KG1 (cell line): Measurements from ENCODE around the gene HARS1.
"Not testable (repeated sequence)": the region's sequence is repeated elsewhere in the genome, so short reads cannot be mapped to it uniquely, and the experiment has no call there.

ENCODE experiments used
- DNase-seq: peaks from one replicate; lab custom pipeline; 2025; lab: John Stamatoyannopoulos, UW

The HARS1 gene, protein sequence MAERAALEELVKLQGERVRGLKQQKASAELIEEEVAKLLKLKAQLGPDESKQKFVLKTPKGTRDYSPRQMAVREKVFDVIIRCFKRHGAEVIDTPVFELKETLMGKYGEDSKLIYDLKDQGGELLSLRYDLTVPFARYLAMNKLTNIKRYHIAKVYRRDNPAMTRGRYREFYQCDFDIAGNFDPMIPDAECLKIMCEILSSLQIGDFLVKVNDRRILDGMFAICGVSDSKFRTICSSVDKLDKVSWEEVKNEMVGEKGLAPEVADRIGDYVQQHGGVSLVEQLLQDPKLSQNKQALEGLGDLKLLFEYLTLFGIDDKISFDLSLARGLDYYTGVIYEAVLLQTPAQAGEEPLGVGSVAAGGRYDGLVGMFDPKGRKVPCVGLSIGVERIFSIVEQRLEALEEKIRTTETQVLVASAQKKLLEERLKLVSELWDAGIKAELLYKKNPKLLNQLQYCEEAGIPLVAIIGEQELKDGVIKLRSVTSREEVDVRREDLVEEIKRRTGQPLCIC

DNA sequence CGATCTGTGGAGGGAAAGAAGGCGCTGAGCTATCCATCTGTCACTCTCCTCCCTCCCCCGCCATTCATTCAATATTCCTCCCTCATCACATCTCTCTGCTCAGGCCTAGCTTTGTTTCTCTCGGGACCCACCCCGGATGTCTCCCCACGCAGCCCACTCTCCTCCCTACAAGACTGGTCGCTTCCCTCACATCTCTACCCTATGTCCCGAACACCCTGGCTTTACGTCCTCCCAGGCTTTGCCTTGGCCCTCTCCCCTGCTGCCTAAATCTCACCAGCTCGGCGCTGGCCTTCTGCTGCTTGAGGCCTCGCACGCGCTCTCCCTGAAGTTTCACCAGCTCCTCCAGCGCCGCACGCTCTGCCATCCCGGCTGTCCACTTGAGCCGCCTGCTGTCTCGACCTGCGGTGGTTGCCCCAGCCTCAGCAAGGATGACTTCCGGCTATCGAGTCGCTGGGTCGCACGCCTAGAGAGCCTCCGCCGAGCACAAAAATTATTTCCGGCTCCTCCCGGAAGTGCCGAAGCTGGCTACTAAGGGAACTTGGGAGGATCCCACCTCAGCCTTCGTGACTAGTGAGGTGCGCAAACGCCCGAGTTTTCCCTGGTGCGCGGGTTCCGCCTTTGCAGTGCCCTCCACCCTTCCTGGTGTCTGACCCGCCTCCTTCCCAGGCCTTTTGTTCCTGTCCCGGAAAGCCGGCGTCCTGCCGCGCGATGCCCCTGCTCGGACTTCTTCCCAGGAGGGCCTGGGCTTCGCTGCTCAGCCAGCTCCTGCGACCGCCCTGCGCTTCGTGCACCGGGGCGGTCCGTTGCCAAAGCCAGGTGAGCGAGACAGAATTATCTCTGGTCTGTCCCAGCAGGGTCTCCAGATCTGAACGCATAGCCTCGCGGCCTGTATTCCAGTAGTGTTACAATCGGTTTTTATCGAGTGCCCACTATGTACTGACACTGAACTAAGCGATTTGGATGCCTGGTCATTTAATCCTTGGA, at the start of gene HARS1, which contains the start of gene HARS2:
HARS1 (minus strand) TSS at position 430 of the 984 bp plus-strand sequence; CDS start at position 364, 66 bp downstream.
HARS2 (plus strand) TSS at position 515 of the 984 bp plus-strand sequence; CDS start at position 709, 194 bp downstream.
- peak; percentile 13 for DNase-seq

DNA sequence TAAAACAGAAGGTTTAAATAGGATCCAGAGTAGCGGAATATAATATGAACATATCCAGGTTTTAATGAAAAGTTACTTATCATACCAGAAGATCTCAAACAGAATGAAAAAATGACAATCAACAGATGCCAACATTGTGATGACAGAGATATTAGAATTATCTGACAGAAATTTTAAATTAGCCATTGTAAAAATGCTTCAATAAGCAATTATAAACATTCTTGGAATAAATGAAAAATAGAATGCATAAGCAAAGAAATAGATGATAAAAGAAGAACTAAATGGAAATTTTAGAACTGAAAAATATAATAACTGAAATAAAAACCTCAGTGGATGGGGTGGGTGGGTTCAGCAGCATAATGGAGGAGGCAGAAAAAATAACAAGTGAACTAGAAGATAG, 46.3 kb upstream of the HARS1 start:
- no peak for DNase-seq

DNA sequence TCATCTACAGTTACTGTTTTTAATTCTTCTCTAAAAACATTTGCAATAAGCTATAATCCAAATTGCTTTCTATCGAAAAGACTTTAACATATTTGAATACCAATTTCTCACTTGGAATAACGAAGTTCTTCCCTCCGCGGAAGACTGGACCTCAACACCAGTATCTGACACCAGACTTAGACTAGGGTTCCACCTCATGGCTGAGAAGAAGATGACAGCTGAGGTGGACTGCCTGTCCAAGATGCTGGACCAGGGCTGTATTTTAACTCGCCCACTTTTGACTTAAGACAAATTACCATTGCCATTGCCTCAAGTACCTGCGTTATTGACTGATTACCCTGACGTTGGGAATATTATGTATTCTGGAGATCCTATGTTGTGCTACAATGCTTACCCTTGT, 43.2 kb upstream of the HARS1 start:
- no peak for DNase-seq

DNA sequence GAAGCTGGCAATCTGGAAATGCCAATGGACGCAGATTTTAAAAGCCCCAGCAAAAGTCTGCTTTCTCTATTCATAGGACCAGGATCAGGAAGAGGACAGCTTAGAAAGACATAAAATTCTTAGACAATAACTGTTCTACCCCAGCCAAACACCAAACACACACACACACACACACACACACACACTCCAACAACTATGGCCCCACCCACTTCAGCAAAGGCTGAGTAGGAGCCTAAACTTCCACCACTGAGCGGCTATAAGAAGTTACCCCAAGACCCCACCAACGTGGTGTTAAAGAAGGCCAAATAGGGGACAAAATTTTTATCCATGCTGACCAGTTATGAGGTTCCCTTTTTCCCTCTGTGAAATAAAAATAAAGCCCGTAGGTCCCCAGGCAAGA, 41.9 kb upstream of the HARS1 start:
- no peak for DNase-seq

DNA sequence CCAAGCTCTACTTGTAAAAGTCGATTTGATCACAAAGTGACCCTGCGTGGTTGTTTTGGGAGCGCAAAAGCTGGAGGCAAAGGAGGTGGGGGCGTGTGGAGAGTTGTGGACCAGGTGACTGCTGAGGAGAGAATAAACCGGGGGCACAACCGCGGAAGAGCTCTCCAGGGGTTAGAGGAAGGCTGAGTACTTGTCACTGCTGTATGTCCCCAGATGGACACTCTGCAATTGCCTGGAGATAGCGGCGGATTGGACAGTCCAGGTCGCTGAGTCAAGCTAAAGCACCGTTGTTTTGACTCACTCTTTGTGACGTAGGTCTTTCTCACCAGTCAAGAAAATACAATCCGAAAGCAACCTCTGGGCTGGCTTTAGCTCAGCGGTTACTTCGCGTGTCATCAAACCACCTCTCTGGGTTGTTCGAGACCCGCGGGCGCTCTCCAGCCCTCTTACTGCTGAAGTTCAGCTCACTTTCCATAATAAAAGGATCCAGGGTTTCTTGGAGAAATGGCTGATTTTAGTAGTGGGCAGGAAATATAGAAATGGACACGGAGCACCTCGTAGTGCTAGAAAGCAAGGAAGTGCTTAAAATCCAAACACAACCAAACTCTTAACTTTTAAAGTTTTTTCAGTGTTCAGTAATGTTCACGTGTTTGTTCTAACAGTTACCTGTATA, 34.8 kb upstream of the HARS1 start:
- DNase-seq, result no peak

DNA sequence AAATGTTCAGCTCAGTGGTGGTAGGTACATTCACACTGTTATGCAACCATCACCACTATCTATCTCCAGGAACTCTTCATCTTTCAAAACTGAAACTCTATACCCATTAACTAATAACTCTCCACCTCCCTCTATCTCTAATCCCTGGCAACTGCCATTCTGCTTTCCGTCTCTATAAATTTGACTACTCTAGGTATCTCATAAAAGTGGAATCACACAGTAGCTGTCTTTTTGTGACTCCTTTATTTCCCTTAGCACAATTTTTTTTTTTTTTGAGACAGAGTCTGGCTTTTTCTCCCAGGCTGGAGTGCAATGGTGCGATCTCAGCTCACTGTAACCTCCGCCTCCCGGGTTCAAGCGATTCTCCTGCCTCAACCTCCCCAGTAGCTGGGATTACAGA, 30.2 kb upstream of the HARS1 start:
- not testable (repeated sequence) for DNase-seq

DNA sequence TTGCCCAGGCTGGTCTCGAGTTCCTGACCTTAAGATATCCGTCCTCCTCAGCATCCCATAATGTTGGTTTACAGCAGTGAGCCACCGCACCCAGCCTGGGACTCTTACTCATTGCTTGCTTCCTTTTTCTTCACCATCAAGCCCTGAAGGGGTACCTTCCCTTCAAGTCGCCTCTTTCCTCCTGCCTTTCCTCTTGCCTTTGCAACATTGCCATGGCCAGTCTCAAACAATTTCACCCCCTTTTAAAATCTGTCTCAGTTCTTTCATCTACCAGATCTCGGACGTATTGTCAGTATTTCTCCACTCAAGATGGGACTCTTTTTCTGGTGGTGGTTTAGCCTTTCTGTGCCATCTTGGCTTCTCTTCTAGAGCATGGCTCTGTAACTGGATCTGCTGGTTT, 29.6 kb upstream of the HARS1 start:
- not testable (repeated sequence) for DNase-seq

DNA sequence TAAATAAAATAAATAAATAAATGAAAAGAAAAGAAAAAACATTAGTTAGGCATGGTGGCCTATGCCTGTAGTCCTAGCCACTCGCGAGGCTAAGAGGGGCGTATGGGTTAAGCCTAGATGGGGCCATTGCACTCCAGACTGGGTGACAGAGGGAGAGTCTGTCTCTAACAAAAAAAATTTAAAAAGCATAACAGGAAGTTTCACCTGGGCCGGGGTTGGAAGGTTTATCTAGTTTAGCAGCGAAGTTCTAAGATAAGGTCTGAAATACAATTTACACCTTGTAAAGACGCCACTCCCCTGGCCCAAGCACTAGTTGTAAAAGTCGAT, 27.1 kb upstream of the HARS1 start:
- DNase-seq, result no peak

DNA sequence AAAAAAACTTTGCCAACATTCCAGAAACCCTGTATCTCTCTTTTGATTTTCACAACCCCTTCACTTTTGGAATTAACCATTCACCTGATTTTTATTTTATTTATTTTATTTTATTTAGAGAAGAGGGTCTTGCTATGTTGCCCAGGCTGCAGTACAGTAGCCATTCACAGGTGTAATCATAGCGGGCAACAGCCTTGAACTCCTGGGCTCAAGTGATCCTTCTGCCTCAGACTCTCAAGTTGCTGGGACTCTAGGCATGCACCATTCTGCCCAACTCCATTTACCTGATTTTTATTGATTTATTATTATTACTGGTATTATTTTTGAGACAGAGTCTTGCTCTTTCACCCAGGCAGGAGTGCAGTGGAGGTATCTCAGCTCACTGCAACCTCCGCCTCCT, 25.1 kb upstream of the HARS1 start:
- not testable (repeated sequence) for DNase-seq

DNA sequence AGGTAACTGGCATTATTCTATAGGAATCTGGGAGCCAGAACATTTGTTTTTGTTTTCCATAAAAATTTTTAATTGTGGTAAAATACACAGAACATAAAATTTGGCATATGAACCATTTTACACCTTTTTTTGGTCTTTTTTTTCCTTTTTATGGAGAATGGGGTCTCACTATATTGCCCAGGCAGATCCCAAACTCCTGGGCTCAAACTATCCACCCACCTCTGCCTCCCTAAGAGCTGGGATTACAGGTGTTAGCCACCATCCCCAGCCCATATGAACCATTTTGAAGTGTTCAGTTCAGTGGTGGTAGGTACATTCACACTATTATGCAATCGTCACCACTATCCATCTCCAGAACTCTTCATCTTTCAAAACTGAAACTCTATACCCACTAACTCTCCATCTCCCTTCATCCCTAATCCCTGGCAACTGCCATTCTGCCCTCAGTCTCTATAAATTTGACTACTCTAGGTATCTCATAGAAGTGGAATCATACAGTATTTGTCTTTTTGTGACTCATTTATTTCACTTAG, 22.5 kb upstream of the HARS1 start:
- DNase-seq, result no peak

DNA sequence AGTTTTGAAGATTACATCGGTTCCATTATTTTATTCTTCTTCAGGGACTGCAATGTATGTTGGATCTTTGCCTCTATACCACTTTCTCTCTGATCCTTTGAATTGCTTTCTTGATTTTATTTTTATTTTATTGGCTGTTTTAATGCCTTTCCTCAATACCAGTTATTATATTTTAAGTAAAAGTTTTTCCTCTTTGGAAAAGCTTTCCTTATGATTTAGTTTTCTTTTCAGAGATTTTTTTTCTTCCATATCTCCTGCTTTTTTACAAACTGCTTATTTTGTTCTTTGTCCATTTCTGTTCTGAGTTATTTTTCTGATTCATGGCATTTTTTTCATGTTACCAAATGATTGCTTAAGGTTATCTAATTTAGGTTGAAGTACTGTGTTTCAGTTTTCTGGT, 20.6 kb upstream of the HARS1 start:
- no peak for DNase-seq

DNA sequence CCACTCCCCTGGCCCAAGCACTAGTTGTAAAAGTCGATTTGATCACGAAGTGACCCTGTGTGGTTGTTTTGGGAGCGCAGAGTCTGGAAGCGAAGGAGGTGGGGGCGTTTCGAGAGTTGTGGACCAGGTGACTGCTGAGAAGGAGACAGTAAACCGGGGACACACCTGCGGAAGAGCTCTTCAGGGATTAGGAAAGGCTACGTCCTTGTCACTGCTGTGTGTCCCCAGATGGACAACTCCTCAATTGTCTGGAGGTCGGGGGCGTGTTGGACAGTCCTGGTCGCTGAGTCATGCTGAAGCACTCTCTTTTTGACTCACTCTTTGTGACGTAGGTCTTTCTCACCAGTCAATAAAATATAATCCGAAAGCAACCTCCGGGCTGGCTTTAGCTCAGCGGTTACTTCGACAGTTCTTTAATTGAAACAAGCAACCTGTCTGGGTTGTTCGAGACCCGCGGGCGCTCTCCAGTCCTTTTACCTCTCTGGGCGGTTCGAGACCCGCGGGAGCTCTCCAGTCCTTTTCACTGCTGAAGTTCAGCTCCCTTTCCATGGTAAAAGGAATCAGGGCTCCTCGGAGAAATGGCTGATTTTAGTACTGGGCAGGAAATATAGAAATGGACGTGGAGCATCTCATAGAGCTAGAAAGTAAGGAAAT, 19.9 kb upstream of the HARS1 start:
- DNase-seq, result peak; percentile 80

DNA sequence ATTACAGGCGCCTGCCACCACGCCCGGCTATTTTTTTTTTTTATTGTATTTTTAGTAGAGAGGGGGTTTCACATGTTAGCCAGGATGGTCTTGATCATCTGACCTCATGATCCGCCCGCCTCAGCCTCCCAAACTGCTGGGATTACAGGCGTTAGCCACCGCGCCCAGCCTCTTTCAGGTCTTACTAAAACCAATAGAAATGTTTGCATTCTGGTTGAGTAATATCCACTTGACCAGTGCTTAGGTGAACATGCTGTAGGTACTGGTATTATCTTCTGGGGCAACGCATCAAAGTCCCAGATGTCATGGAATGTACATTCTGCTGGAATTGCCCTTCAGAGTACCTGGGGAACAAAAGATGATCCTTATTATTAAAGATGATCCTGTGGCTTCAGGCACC, 17.6 kb upstream of the HARS1 start:
- not testable (repeated sequence) for DNase-seq

DNA sequence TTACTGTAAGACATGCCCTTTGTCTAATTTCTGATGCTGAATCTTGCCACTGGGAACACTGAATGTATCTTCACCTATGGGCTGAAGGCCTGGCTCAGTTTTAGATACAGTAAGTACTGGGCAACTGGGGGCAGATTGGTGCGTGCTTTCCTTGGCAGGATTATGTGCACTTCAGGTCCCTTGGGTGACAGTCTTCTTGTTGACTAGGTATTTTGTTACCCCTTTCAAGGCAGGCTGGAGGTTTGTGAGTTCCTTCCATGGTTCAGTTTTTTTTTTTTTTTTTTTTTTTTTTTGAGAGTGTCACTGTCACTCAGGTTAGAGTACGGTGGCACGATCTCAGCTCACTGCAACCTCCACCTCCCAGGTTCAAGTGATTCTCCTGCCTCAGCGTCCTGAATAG, 16.6 kb upstream of the HARS1 start:
- no peak for DNase-seq

DNA sequence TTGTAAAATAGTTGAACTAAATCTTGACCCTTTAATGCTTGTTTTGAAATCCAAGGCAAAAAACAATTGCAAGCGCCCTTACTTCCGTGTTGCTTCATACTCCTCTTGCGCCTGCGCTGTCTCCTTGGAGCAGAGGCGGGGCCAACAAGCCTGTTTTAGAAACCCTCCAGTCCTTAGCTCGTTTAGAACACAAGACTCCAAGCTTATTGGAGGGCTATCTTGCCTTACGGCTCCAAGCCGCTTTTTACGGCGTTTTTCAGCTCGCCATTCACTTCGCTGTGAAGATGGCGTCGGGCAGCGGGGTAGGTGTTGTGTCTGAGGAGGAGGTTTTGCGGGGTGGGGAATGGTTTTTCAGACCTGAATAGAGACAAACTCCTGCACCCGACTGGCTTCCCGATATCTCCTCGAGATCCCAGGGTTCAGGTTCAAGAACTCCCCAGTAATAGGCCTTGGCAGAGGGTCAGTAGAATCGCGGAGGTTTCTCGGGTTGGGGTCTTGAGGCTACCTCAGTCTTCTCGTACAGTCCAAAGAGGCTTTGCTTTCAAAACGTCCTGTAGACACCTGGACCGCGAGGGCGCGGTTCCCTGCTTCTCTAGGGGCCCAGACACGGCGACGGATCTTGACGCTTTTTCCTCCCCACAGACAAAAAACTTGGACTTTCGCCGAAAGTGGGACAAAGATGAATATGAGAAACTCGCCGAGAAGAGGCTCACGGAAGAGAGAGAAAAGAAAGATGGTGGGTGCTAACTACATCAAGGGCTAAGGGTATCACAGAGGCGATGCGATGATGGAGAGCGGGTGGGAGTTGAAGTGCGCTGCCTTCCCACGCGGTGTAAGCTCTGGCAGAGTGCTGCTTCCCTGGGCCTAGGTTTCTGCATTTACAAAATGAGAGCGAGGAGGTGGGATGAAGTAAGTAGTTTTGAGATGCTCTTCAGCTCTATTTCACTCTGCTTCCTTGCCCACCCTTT, 9.3 kb upstream of the HARS1 start, which contains the start of gene ZMAT2:
ZMAT2 (plus strand) TSS at position 271 of the 968 bp plus-strand sequence; CDS start at position 285, 14 bp downstream.
- DNase-seq, result peak; percentile 68

DNA sequence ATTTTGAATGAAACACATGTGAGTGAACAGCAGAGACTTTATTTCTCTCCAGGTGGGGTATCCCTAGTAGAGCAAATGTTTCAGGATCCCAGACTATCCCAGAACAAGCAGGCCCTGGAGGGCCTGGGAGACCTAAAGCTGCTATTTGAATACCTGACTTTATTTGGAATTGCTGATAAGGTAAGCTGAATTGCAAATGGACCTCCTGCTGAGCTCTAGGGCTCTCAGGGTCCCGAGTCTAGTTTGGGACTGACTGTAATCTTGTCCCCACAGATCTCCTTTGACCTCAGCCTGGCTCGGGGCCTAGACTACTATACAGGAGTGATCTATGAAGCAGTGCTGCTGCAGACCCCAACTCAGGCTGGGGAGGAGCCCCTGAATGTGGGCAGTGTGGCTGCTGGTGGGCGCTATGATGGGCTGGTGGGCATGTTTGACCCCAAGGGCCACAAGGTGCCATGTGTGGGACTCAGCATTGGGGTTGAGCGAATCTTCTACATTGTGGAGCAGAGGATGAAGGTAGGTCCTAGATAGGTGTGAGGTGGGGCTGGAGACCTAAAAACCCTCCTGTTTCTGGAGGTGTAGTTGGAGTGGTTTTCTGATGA, 5.8 kb upstream of the HARS1 start:
- DNase-seq, result no peak

DNA sequence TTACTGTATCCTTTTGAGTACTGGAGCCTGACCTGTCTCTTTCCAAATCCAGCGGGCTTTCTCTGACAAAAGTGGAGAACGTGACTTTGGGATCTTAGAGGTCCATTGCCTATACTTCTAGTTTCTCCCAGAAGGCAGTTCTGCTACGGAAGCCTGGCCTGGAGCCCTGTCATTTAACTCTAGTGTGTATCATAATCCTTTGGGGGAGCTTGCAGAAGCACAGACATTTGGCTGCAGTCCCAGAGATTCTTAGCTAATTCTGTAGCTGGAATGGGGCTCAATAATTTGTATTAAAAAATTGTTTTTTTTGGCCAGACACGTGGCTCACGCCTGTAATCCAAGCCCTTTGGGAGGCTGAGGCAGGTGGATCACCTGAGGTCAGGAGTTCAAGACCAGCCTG, 3.1 kb upstream of the HARS1 start:
- no peak for DNase-seq

DNA sequence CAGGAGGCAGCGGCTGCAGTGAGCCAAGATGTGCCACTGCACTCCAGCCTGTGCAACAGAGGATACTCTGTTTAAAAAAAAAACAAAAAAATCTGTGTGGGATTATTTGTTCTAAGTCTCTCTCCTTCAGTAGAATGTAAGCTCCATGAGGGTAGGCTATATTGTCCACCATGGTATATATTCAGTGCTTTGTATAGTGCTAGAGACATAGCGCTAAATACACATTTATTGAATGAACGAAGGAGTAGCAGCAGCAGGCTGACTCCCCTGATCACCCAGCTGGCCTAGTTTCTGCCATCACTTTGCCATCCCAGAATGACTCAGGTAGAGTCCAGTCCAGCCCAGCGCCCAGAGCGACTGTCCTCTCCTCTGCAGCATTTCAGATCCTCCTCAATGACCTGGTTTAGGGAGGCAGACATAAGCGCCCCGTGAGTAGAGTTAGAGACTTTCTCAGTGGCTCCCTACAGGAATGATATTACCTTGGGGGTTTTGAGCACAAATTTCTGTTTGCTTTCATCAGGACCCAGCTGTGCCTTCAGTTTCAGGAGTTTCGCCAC, 716 bp downstream of the HARS1 start:
- DNase-seq, result no peak

DNA sequence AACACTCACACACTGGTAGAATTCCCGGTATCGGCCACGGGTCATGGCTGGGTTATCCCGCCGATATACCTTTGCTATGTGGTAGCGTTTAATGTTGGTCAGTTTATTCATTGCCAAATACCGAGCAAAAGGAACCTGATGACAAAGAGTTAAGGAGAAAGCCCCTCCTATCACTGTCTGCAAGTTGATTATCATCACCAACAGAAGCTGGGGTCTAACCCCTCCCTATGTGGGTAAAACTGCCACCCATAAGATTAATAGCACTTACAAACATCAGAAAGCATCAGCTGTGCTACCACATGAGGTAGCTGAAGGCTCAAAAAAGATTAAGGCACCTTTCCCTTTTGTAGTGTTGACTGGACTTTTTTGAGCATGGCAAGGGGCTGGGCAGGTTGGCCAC, 12.2 kb downstream of the HARS1 start:
- no peak for DNase-seq
